HG03469 (cell line): Measurements from ENCODE around the gene CITED2.
A peak's percentile ranks its signal among the peaks of the same experiment; 100 is the strongest.

Experiments used
- ATAC-seq: cut with Tn5 transposase; IDR thresholded peaks from one replicate; pipeline ENCODE4 v1.9.1; 2021; ENCODE audit warnings: mild to moderate bottlenecking, moderate library complexity, moderate number of reproducible peaks; ENCODE audit not compliant: unreplicated experiment

Gene CITED2

GRCh38 chr6:139386404-139386803, 12.0 kb upstream of the CITED2 start:
- no peak for ATAC-seq

GRCh38 chr6:139381216-139381865, 6.9 kb upstream of the CITED2 start:
- ATAC-seq: no peak

- ATAC-seq: no peak
Measured at GRCh38 chr6:139380611-139381010, 6.2 kb upstream of the CITED2 start.

DNA sequence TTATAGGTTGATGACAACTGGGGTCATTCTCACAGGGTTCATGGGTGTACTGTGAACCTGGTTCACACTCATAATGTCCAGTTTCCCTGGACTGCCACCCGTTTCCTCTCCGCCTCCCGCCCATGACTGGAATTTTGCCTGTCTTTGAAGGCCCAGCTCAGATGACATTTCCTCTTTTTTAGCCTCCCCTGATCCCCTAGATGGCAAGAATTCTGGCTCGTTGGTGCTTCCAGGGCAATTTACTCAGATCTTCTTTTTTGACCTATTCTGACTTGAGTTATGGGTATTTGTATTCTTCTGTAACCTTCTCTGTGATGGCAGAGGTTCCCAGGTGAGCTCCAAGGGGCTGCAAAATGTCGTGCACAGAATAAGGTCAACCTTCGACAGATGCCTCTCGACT, 5.7 kb upstream of the CITED2 start:
- ATAC-seq: no peak

DNA sequence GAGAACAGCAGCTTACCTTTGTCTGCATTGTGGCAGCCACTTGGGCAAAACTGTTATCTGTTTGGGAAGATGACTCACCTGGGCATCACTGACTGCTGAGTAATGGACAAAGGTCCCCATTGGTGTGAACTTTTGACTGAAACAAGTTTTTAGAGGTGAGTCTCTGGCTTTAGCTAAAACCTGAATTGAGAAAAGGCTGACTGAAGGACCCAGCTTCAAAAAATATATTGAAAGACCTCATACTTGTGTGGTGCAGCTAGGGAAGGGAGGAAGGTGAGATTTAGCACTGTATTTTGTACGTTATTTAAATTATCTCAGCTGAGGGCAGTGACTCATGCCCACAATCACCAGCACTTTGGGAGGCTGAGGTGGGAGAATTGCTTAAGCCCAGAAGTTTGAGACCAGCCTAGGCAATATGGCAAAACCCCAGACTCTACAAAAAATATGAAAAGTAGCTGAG, 4.5 kb upstream of the CITED2 start:
- no peak for ATAC-seq

- ATAC-seq: no peak
Measured at GRCh38 chr6:139378226-139378625, 3.8 kb upstream of the CITED2 start.

DNA sequence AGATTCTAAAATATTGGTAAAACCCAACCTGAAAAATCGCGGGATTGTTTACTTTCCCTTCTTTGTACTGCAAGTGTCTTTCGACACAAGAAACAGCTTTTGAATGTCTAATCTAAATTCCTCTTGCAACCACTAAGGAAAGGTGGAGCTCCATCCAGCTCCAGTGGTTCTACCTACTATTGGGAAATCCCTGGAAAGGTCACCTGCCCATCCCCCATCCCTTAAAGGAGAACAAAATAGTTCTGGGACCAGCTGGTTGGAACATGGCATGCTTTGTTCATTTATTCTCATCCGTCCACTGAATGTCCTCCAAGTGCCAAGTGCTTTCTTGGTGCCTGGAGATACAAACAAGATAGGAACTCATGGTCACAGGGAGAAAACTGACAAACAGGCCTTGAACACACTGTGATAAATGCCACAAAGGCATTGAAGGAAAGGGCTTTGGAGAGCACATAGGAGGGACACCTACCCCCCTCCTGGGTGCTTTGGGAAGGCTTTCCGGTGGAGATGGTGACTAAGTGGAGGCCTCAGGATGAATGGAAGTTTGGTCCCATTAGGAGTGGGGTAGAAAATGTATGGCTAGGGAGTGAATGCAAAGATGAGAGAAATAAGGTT, 2.3 kb upstream of the CITED2 start:
- no peak for ATAC-seq

- ATAC-seq: no peak
Measured at GRCh38 chr6:139376017-139376330, 1.5 kb upstream of the CITED2 start.

DNA sequence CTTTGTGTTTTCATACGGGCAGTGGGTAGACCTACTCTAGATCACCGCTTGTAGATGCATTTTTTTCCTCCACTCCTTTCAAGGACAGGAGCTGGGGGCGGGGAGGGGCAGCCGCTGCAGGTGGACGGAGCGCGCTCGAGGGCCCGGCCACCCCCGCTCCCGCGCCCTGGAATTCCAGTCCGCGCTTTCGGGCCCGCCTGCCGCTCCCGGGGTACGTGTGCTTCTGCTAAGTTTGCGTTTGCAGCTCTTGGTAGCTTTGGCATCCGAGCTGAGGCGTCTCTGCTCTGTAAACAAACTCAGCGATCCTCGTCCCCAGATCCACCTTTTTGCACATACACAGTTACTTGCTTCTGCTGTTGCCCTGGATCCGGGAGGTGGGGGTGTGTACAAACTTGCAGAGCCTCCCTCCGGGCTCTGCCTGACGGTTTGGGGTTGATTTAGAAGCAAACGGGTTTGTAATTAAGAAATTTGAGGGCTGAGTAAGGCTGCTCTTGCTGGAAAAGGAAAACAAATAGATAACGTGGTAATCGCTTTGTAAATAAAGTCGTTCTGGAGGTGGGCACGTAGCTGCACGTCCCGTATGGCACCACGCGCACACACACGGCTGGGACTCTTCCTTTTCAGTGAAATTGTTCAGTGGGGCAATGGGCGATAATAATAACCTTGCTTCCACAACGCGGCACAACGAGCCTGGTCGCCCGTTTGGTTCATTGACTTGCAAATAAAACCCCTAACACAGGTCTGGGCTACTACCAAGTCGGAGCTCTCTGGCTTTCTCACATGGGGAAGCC, 973 bp upstream of the CITED2 start:
- peak; percentile 40 for ATAC-seq

DNA sequence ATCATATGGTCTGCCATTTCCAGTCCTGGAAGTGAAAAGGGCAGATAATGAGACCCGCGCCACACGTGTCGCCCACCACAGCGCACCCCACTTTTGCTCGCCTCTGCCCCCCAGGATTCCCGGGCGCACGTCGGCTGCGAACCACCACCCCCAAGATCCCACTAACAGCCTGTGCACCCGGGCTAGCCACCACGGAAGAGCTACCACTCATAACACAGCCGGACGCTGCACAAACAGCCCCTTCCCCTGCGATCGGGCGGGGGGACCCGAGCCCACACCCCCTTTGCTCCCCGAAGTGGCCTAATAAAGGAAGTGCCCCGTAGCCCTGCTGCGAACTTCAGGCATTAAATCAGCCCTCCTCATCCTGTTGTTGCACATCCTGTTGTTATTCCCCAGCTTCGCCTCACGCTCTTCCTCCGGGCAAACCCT, 506 bp downstream of the CITED2 start:
- ATAC-seq: no peak

DNA sequence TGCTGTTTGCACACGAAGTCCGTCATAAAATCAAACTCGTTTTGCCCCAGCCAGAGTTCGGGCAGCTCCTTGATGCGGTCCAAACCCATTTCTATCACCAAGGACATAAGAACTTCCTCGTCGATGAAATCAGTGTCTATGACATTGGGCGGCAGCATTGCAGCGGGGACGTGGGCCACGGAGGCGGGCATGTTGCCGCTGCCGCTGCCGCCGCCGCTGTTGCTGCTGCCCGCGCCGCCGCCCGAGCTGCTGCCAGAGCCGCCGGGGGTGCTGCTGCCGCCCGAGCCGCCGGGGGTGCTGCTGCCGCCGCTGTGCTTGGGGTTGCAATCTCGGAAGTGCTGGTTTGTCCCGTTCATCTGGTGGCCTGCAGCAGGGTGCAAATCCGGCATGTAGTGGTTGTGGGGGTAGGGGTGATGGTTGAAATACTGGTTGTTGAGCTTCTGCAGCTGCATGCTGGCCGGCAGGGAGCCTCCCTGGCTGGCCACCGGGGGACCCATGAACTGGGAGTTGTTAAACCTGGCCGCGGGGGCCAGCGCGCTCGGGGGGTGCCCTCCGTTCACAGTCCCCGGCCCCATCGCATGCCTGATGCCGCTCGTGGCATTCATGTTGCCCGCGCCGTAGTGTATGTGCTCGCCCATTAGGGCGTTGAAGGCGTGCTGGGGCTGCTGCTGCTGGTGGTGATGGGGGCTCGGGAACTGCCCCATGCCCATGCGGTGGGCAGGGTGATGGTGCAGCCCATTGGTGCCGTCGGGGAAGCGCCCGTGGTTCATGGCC, 1.1 kb downstream of the CITED2 start:
- ATAC-seq: peak; percentile 19

DNA sequence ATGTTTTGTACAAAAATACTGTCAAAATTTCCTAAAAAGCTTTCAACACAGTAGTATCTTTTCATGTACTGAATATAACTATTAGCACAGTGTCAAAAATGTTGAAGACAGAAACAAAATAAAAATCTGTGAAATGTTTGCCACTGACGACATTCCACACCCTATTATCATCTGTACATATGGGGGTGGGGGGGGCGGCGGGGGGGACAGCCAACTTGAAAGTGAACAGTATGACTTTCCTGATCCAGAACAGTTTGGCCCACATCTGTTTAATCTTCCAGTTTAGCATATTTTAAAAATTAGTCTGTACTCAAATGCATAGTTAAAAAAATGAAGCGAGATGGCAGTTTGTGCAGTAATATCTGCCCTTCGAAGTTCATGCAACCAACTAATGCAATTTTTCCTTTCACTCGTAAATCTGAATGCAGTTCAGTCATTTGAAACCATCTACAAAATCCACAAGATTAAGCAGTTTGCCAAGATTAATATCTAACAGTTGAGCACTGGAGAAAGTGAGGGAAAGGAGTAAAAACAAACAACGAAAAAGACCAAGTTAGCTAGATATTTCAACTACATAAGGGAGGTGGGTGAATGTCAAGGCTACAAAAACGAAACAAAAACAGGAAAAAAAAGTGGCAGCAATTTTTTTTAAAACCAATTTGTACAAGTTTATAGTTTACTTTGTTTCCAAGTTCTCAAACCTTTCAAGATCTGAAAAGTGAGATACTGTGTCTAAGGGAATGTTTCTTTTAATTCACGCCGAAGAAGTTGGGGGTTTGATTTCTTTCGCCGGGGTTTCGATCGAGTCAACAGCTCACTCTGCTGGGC, 1.9 kb downstream of the CITED2 start:
- no peak for ATAC-seq

GRCh38 chr6:139371421-139372203, 2.8 kb downstream of the CITED2 start:
- ATAC-seq: no peak

GRCh38 chr6:139370999-139371345, 3.5 kb downstream of the CITED2 start:
- ATAC-seq: no peak

DNA sequence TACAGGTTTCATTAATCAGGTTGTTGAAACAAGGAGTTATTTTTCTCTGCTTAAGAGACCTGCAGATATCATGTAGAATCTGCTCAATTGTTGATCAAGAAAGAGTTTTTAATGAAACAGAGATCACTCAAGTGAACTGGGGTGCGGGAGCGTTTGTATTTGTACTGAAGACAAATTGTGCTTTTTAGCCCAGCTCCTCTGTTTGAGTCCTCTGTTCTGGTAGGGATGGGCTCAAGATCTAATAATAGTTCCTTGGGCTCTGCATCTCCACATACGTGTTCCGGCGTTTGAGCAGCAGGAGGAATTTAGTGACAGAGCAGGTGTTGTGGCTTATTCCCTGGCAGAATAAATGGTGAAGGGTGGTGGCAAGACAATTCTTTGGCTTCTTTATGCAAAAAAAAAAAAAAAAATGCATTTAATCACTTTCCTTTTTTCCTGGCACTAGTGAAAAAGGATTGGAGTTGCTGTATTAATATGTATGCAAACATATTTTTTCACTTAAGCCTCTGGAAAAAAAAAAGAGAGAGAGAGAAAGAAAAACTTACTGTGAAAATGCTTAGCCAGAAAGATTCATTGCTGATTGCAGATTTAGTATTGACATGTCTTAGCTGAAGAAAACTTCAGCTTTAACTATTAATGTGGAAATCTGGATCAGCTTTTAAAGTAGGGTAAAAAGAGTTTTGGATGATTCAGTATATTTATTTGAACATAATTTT, 4.0 kb downstream of the CITED2 start:
- ATAC-seq: no peak

DNA sequence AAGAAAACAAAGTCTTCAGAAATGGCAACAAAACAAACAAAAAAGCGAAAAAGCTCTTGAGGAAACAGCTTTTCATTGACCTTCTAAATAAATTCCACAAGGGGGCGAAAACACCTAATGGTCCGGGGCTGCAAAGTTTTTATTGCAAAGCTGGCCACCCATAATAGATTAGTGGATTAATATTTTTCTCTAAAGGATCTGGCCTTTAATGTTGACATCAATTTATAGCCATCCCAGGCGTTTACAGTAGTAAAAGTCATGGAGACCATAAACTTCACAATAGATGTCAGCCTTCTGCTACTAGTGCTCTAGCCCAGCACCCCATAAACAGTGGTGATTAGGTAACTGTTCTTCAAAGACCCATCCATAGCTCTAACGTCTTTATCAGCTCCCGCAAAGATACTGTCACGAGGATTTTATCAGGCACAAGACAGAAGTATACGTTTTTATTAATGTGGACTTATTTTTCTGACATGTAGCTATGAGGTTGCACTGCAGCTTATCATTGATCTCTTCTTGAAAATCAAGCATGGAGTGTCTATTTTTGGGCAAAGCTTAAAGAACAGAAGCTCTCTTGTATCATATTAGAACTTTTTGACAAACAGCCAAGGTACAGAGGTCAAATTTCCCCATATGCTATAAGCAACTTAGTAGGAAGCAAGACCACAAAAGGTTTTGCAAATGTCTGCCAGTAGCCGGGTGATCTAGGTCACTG, 4.7 kb downstream of the CITED2 start:
- ATAC-seq: no peak

GRCh38 chr6:139369068-139369467, 5.4 kb downstream of the CITED2 start:
- ATAC-seq: no peak

DNA sequence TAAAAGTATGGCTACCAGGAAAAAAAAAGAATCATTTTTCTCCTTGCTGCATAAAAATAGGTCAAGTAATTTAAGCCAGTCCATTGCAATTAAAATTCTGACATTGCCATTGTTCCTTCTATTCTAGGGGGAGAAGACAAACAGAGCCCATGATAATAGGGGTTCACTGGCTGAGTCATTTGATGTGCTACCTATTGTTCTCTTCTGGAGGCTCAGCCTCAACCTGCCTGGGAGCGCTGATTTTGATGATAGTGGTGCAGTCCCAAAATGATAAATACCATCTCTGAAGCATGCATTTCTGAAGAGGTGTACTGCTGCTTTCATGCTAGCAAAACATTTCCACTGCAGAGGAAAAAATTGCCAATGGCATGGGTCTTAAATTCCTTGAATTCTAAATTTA, 5.8 kb downstream of the CITED2 start:
- ATAC-seq: no peak
